Activated CD8-positive, alpha-beta memory T cell treated with anti-CD3 and anti-CD28 coated beads for 48 hours (primary cell): ENCODE data around the gene SMAP1.

Source experiments
- DNase-seq, 3 experiments: peaks; one replicate each; pipeline ENCODE4 v3.0.0-alpha.2; 2020; ENCODE audit warnings: low read depth in 2 of 3, low spot score in 2 of 3

Gene SMAP1

GRCh38 chr6:70680396-70680795 is 12.7 kb downstream of the SMAP1 start:
- DNase-seq, result no peak

- no peak for DNase-seq
Observed at GRCh38 chr6:70684794-70685493, 17.3 kb downstream of the SMAP1 start.

- DNase-seq, result no peak
Observed at GRCh38 chr6:70685494-70686180, 18.0 kb downstream of the SMAP1 start.

- no peak for DNase-seq
Observed at GRCh38 chr6:70686548-70687133, 19.0 kb downstream of the SMAP1 start.

- no peak for DNase-seq
Observed at GRCh38 chr6:70693887-70694286, 26.2 kb downstream of the SMAP1 start.

GRCh38 chr6:70694371-70694770 is 26.7 kb downstream of the SMAP1 start:
- no peak for DNase-seq

- DNase-seq, result no peak
Observed at GRCh38 chr6:70700922-70701876, 33.5 kb downstream of the SMAP1 start.

- no peak for DNase-seq
Observed at GRCh38 chr6:70705772-70706171, 38.1 kb downstream of the SMAP1 start.

GRCh38 chr6:70706491-70707123 is 38.9 kb downstream of the SMAP1 start:
- no peak for DNase-seq

- DNase-seq, result no peak
Observed at GRCh38 chr6:70707893-70708292, 40.2 kb downstream of the SMAP1 start.

- DNase-seq, result no peak
Observed at GRCh38 chr6:70708448-70708847, 40.8 kb downstream of the SMAP1 start.

GRCh38 chr6:70709826-70710225 is 42.1 kb downstream of the SMAP1 start:
- no peak for DNase-seq

- no peak for DNase-seq
Observed at GRCh38 chr6:70714716-70715257, 47.1 kb downstream of the SMAP1 start.

- DNase-seq, result no peak
Observed at GRCh38 chr6:70717038-70717801, 49.5 kb downstream of the SMAP1 start.

- no peak for DNase-seq
Observed at GRCh38 chr6:70724524-70724923, 56.8 kb downstream of the SMAP1 start.

GRCh38 chr6:70725817-70726415 is 58.2 kb downstream of the SMAP1 start:
- DNase-seq, result no peak

- DNase-seq, result no peak
Observed at GRCh38 chr6:70734381-70734780, 66.7 kb downstream of the SMAP1 start.

GRCh38 chr6:70734979-70735378 is 67.3 kb downstream of the SMAP1 start:
- no peak for DNase-seq

GRCh38 chr6:70735513-70735912 is 67.8 kb downstream of the SMAP1 start:
- no peak for DNase-seq
